OCI-LY1 (cell line): ENCODE measurements around the gene C2CD4A.

ENCODE experiments used
- CTCF ChIP-seq: fragments of 200-600 bp; sonication (generic), shearing (Covaris generic); IDR thresholded peaks from 2 replicates; pipeline ENCODE4 v1.5.1; 2017; ENCODE audit warnings: mild to moderate bottlenecking, antibody characterized with exemption, low read length, moderate library complexity, mixed read lengths
- EZH2 ChIP-seq: fragments of 200-600 bp; sonication (generic), shearing (Covaris generic); IDR thresholded peaks from 2 replicates; pipeline ENCODE4 v1.8.0; 2017; ENCODE audit warnings: borderline replicate concordance, mixed run types, mild to moderate bottlenecking, antibody characterized with exemption, low read length, moderate library complexity, mixed read lengths

- no peak for TF ChIP-seq CTCF
- TF ChIP-seq EZH2 = no peak
Measured at GRCh38 chr15:62115847-62116246, 49.1 kb downstream of the C2CD4A start.
